Chondrocyte (in vitro differentiated cells): ENCODE data around the gene MAGI3. TPM values are rescaled to one million over a fixed set of nuclear protein-coding genes. Genes with fewer than 3 reads are reported as not detected.

Experiments used
- DNase-seq: peaks from one replicate; pipeline ENCODE4 v3.0.0; 2021; ENCODE audit warnings: mixed read lengths, low spot score
- H3K27ac Mint-ChIP-seq: one replicate; pipeline ENCODE4 v1.8.0; 2021; ENCODE audit warnings: mild to moderate bottlenecking, moderate library complexity, mixed read lengths; ENCODE audit not compliant: unreplicated experiment
- H3K27me3 Mint-ChIP-seq: 2 replicates; pipeline ENCODE4 v1.8.0; 2021; ENCODE audit warnings: low read depth, mixed read lengths
- H3K36me3 Mint-ChIP-seq: 2 replicates; pipeline ENCODE4 v1.8.0; 2021; ENCODE audit warnings: low read depth, mixed read lengths
- H3K4me1 Mint-ChIP-seq: 2 replicates; pipeline ENCODE4 v1.8.0; 2021; ENCODE audit warnings: low read depth, mild to moderate bottlenecking, mixed read lengths
- H3K4me3 Mint-ChIP-seq: one replicate; pipeline ENCODE4 v1.8.0; 2021; ENCODE audit warnings: mild to moderate bottlenecking, moderate library complexity, mixed read lengths; ENCODE audit not compliant: unreplicated experiment
- H3K9me3 Mint-ChIP-seq: 2 replicates; pipeline ENCODE4 v1.8.0; 2021; ENCODE audit warnings: low read depth, mixed read lengths
- CTCF ChIP-seq: fragments of 200-600 bp; sonication (generic); IDR thresholded peaks from 2 replicates; pipeline ENCODE4 v1.5.0; 2021; ENCODE audit warnings: antibody characterized with exemption, mild to moderate bottlenecking, moderate library complexity
- total RNA-seq: library from RNA; stranded (reverse); gene quantifications from 3 replicates; pipeline ENCODE4 v1.2.1, GENCODE V29; 2021

MAGI3 gene
- total RNA-seq, 1 donor from 2014 or later = 8.8 TPM

- Mint-ChIP-seq H3K9me3 (peaks cover 7% of the 10 kb centered on the region), H3K27ac (no peak overlapping the region), H3K36me3 (peaks cover 4% of the 10 kb centered on the region), H3K4me3 (no peak overlapping the region), H3K4me1 (no peaks in the 10 kb centered on the region), H3K27me3 (no peaks in the 10 kb centered on the region)
- TF ChIP-seq CTCF = no peak
- DNase-seq = no peak
Measured at GRCh38 chr1:113641396-113641795, 251.1 kb downstream of the MAGI3 start.

GRCh38 chr1:113647164-113647563, 256.8 kb downstream of the MAGI3 start:
- no peak for DNase-seq
- no peak overlapping the region for H3K4me3 Mint-ChIP-seq
- H3K36me3 Mint-ChIP-seq = no peaks in the 10 kb centered on the region
- H3K27me3 Mint-ChIP-seq = no peaks in the 10 kb centered on the region
- H3K4me1 Mint-ChIP-seq = no peaks in the 10 kb centered on the region
- H3K9me3 Mint-ChIP-seq = no peaks in the 10 kb centered on the region
- no peak for TF ChIP-seq CTCF
- H3K27ac Mint-ChIP-seq = no peak overlapping the region

DNA sequence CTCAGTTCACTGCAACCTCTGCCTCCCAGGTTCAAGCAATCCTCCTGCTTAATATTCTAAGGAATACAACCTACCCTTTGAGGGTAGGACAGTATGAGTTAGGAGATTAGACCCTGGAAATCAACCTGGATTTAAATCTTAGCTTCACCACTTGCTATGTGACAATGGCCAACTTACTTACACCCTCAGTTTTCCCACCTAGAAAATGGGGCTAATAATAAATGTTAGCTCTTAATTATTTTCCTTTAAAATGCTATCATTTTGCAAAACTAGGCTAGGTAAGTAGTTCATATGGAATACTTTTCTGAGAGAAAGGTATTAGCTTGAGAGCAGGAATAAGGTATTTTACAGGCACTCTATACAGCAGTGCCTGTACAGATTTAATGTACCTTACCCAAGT, 258.2 kb downstream of the MAGI3 start:
- no peak overlapping the region for H3K27ac Mint-ChIP-seq
- no peak for TF ChIP-seq CTCF
- no peak overlapping the region for H3K4me3 Mint-ChIP-seq
- H3K4me1 Mint-ChIP-seq = peaks cover 6% of the 10 kb centered on the region
- no peaks in the 10 kb centered on the region for H3K36me3 Mint-ChIP-seq
- DNase-seq = no peak
- no peaks in the 10 kb centered on the region for H3K9me3 Mint-ChIP-seq
- no peaks in the 10 kb centered on the region for H3K27me3 Mint-ChIP-seq

DNA sequence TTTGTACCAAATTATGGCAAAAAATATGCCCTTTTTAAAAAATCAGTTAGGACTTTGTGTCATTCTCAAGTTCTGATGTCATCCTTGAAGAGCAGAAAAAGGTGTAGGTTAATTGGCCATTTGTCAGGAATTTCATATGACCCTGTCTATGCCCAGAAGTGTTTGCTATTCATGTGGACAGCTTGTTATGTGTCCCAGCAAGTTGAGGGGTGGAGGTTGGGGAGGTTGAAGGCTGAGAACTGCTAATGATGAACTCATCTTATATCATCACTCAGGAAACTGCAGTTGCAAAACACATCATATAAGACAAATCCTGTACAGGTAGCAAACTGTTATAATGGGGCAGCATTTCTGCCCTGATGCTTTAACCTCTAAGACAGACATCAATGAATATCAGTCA, 262.5 kb downstream of the MAGI3 start:
- H3K9me3 Mint-ChIP-seq = no peaks in the 10 kb centered on the region
- no peaks in the 10 kb centered on the region for H3K36me3 Mint-ChIP-seq
- DNase-seq = no peak
- no peaks in the 10 kb centered on the region for H3K27me3 Mint-ChIP-seq
- TF ChIP-seq CTCF = no peak
- H3K4me3 Mint-ChIP-seq = no peak overlapping the region
- peaks cover 6% of the 10 kb centered on the region for H3K4me1 Mint-ChIP-seq
- H3K27ac Mint-ChIP-seq = no peak overlapping the region

DNA sequence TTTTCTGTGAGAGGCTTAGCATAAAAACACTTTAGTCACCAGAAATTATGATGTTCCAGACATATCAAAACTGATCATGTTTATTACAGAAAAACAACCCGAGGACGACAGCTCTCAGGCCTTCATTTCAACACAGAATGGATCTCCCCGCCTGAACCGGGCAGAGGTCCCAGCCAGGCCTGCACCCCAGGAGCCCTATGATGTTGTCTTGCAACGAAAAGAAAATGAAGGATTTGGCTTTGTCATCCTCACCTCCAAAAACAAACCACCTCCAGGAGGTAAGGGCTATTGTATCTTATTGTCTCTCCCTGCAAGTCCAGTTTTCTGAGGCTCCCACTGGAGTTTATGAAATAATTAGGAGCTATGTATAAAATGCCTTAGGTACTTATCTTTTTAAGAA, 263.4 kb downstream of the MAGI3 start:
- no peak for TF ChIP-seq CTCF
- Mint-ChIP-seq H3K36me3 (no peaks in the 10 kb centered on the region), H3K9me3 (no peaks in the 10 kb centered on the region), H3K4me1 (peaks cover 6% of the 10 kb centered on the region), H3K27ac (no peak overlapping the region), H3K4me3 (no peak overlapping the region), H3K27me3 (no peaks in the 10 kb centered on the region)
- DNase-seq = no peak
